SK-N-SH treated with all-trans-retinoic acid at 6 μM for 48 hours (cell line): ENCODE results near the gene OR8D2.

Experiments used
- ARNTL ChIP-seq: fragments of 450-650 bp; formaldehyde crosslinking; IDR thresholded peaks from 2 replicates; pipeline ENCODE4 v1.5.0; 2020; ENCODE audit warnings: low read depth, mild to moderate bottlenecking, moderate library complexity, borderline replicate concordance
- TOX ChIP-seq: fragments of 250-450 bp; sonication (Bioruptor Pico); IDR thresholded peaks from 2 replicates; pipeline ENCODE4 v1.8.0; 2021; ENCODE audit warnings: mild to moderate bottlenecking, moderate library complexity, borderline replicate concordance
- ZC3H10 ChIP-seq: fragments of 250-450 bp; sonication (Bioruptor Pico); IDR thresholded peaks from 2 replicates; pipeline ENCODE4 v1.5.1; 2021; ENCODE audit warnings: mild to moderate bottlenecking, moderate library complexity
- ZFP30 ChIP-seq: fragments of 450-650 bp; formaldehyde crosslinking; IDR thresholded peaks from 2 replicates; pipeline ENCODE4 v1.5.0; 2022; ENCODE audit warnings: mild to moderate bottlenecking, moderate library complexity
- TF ChIP-seq, protein P1 (sequence below): fragments of 250-450 bp; sonication (Bioruptor Pico); IDR thresholded peaks from 2 replicates; pipeline ENCODE4 v1.8.0; 2021; ENCODE audit warnings: low read depth, mild to moderate bottlenecking, moderate library complexity, borderline replicate concordance
- TF ChIP-seq, protein P2 (sequence below): fragments of 250-450 bp; sonication (Bioruptor Pico); IDR thresholded peaks from 2 replicates; pipeline ENCODE4 v1.5.1; 2021; ENCODE audit warnings: mild to moderate bottlenecking, moderate library complexity
- TF ChIP-seq, protein P3 (sequence below): fragments of 250-450 bp; sonication (Bioruptor Pico); IDR thresholded peaks from 2 replicates; pipeline ENCODE4 v1.5.1; 2020; ENCODE audit warnings: low read depth, mild to moderate bottlenecking, moderate library complexity
- TF ChIP-seq, protein P4 (sequence below): fragments of 250-450 bp; sonication (Bioruptor Pico); IDR thresholded peaks from 2 replicates; pipeline ENCODE4 v1.8.0; 2020; ENCODE audit warnings: mild to moderate bottlenecking, moderate library complexity, borderline replicate concordance

DNA sequence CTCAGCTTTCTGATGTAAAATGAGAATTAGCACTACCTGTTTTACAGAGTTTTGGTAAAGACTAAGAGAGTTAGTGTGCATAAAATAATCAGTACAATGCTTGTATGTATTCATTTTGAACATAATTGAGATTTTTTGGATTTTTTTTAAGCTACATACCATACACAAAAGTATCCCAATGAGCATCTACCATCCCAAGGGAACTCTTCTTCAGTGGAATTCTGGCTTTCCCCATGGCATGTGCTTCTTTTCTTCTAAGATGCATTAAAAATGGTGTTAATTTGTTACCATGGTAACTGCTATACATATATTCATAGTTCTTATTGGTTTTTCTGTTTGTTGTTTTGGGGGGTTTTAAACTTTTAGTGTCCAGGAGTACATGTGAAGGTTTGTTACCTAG lies 24.0 kb downstream of the OR8D2 start:
- TF ChIP-seq TOX = no peak
- TF ChIP-seq, protein P1, sequence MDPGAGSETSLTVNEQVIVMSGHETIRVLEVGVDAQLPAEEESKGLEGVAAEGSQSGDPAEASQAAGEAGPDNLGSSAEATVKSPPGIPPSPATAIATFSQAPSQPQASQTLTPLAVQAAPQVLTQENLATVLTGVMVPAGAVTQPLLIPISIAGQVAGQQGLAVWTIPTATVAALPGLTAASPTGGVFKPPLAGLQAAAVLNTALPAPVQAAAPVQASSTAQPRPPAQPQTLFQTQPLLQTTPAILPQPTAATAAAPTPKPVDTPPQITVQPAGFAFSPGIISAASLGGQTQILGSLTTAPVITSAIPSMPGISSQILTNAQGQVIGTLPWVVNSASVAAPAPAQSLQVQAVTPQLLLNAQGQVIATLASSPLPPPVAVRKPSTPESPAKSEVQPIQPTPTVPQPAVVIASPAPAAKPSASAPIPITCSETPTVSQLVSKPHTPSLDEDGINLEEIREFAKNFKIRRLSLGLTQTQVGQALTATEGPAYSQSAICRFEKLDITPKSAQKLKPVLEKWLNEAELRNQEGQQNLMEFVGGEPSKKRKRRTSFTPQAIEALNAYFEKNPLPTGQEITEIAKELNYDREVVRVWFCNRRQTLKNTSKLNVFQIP = no peak
- TF ChIP-seq, protein P2, sequence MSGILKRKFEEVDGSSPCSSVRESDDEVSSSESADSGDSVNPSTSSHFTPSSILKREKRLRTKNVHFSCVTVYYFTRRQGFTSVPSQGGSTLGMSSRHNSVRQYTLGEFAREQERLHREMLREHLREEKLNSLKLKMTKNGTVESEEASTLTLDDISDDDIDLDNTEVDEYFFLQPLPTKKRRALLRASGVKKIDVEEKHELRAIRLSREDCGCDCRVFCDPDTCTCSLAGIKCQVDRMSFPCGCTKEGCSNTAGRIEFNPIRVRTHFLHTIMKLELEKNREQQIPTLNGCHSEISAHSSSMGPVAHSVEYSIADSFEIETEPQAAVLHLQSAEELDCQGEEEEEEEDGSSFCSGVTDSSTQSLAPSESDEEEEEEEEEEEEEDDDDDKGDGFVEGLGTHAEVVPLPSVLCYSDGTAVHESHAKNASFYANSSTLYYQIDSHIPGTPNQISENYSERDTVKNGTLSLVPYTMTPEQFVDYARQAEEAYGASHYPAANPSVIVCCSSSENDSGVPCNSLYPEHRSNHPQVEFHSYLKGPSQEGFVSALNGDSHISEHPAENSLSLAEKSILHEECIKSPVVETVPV (CRISPR knock-in tag) = no peak
- no peak for TF ChIP-seq ZC3H10 (CRISPR knock-in tag)
- no peak for TF ChIP-seq ZFP30 (CRISPR knock-in tag)
- TF ChIP-seq ARNTL (CRISPR knock-in tag) = no peak
- TF ChIP-seq, protein P3, sequence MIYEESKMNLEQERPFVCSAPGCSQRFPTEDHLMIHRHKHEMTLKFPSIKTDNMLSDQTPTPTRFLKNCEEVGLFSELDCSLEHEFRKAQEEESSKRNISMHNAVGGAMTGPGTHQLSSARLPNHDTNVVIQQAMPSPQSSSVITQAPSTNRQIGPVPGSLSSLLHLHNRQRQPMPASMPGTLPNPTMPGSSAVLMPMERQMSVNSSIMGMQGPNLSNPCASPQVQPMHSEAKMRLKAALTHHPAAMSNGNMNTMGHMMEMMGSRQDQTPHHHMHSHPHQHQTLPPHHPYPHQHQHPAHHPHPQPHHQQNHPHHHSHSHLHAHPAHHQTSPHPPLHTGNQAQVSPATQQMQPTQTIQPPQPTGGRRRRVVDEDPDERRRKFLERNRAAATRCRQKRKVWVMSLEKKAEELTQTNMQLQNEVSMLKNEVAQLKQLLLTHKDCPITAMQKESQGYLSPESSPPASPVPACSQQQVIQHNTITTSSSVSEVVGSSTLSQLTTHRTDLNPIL (CRISPR knock-in tag) = no peak
- TF ChIP-seq, protein P4, sequence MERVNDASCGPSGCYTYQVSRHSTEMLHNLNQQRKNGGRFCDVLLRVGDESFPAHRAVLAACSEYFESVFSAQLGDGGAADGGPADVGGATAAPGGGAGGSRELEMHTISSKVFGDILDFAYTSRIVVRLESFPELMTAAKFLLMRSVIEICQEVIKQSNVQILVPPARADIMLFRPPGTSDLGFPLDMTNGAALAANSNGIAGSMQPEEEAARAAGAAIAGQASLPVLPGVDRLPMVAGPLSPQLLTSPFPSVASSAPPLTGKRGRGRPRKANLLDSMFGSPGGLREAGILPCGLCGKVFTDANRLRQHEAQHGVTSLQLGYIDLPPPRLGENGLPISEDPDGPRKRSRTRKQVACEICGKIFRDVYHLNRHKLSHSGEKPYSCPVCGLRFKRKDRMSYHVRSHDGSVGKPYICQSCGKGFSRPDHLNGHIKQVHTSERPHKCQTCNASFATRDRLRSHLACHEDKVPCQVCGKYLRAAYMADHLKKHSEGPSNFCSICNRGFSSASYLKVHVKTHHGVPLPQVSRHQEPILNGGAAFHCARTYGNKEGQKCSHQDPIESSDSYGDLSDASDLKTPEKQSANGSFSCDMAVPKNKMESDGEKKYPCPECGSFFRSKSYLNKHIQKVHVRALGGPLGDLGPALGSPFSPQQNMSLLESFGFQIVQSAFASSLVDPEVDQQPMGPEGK (CRISPR knock-in tag) = no peak
